Smooth muscle cell of trachea (primary cell): ENCODE measurements around the gene PLCH2. TPM values are rescaled to one million over a fixed set of nuclear protein-coding genes. Genes with fewer than 3 reads are reported as not detected.

Source experiments
- total RNA-seq: library from RNA; depleted of rRNA; stranded (reverse); fragments of >200 nt; gene quantifications from 2 replicates; pipeline ENCODE4 v1.2.1, GENCODE V29; 2014

The PLCH2 gene
- total RNA-seq, result under 0.01 and 0.15 TPM in 2 replicates

GRCh38 chr1:2476061-2476999 is at the start of gene PLCH2:
PLCH2 (plus strand) TSS chr1:2476289; CDS start chr1:2476589, 300 bp downstream.

GRCh38 chr1:2525920-2526823 is 50.1 kb downstream of the PLCH2 start, which contains the start of gene PANK4:
PANK4 (minus strand) TSS chr1:2526596; CDS start chr1:2526587, 9 bp downstream.

GRCh38 chr1:2529784-2530512 is 53.9 kb downstream of the PLCH2 start, which contains the start of gene HES5:
HES5 (minus strand) TSS chr1:2530263; CDS start chr1:2530164, 99 bp downstream.

Other genes with a start within 250 kb of the PLCH2 start
- 33.3 and 43.2 TPM in 2 replicates for gene SKI, start 248.0 kb upstream of the PLCH2 start, total RNA-seq
- 10.3 and 14.9 TPM in 2 replicates for gene MORN1, start 84.7 kb upstream of the PLCH2 start, total RNA-seq
- gene RER1, start 84.4 kb upstream of the PLCH2 start, total RNA-seq, result 83.2 and 134 TPM in 2 replicates
- gene PEX10, start 63.7 kb upstream of the PLCH2 start, total RNA-seq, result 41.0 and 47.5 TPM in 2 replicates
- 15.6 and 23.3 TPM in 2 replicates for gene PANK4, start 50.3 kb downstream of the PLCH2 start, total RNA-seq
- gene HES5, start 54.0 kb downstream of the PLCH2 start, total RNA-seq, result not detected in 2 replicates
- 22.8 and 61.9 TPM in 2 replicates for gene TNFRSF14, start 80.1 kb downstream of the PLCH2 start, total RNA-seq
- gene PRXL2B, start 110.5 kb downstream of the PLCH2 start, total RNA-seq, result 17.3 and 19.8 TPM in 2 replicates
- under 0.01 and 1.3 TPM in 2 replicates for gene MMEL1, start 156.7 kb downstream of the PLCH2 start, total RNA-seq